HAP-1 (cell line): ENCODE results near the gene HMCN1.

Source experiments
- DNase-seq, 2 experiments: peaks; one replicate each; pipeline ENCODE4 v3.0.0-alpha.2; 2016 to 2020; ENCODE audit warnings: low spot score in 2 of 2
- H3K27me3 ChIP-seq: fragments of 250-450 bp; sonication (Bioruptor Pico); 2 replicates; pipeline ENCODE4 v1.5.1; 2020; ENCODE audit warnings: low read depth, mild to moderate bottlenecking, moderate library complexity
- H3K36me3 ChIP-seq: fragments of 250-450 bp; sonication (Bioruptor Pico); replicated peaks from 2 replicates; pipeline ENCODE4 v1.5.1; 2020; ENCODE audit warnings: mild to moderate bottlenecking
- H3K4me1 ChIP-seq: fragments of 250-450 bp; sonication (Bioruptor Pico); 2 replicates; pipeline ENCODE4 v1.5.1; 2020; ENCODE audit warnings: mild to moderate bottlenecking
- H3K4me3 ChIP-seq: fragments of 250-450 bp; sonication (Bioruptor Pico); 2 replicates; pipeline ENCODE4 v1.5.1; 2020; ENCODE audit warnings: mild to moderate bottlenecking, moderate library complexity
- H3K9me3 ChIP-seq: fragments of 250-450 bp; sonication (Bioruptor Pico); 2 replicates; pipeline ENCODE4 v1.5.1; 2020; ENCODE audit warnings: mild to moderate bottlenecking, moderate library complexity
- in situ Hi-C: fragments of 300-500 bp; cut with MboI; formaldehyde crosslinking; loops from 3 replicates; pipeline ENCODE4 v1.14.3; 2020; ENCODE audit warnings: low sequenced_read_pairs, inconsistent platforms, mixed read lengths

The HMCN1 gene

GRCh38 chr1:186234976-186235686 lies 500.9 kb downstream of the HMCN1 start:
- no peaks in the 10 kb centered on the region for H3K9me3 ChIP-seq
- H3K27me3 ChIP-seq = no peaks in the 10 kb centered on the region
- in situ Hi-C loops = no loop called here
- H3K4me1 ChIP-seq = no peaks in the 10 kb centered on the region
- DNase-seq = no peak
- no peaks in the 10 kb centered on the region for H3K36me3 ChIP-seq
- H3K4me3 ChIP-seq = no peak overlapping the region

DNA sequence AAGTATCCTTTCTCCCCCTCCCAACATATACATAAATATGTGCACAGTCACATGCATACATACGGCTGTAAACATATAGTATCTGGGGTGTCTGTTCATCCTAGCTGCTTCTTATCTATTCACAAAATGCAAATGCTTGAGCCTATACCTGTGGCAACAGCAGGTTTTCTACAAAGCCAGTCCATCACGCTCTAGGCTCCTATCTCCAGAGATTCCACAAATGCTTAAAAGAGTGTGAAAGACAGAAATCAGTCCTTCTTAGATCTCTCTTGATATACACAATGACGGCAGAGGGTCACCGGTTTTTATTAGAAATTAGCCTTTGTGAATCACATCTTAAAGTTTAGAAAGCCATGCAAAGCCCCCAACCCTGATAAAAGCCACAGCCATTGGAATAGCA lies 501.5 kb downstream of the HMCN1 start:
- in situ Hi-C loops = no loop called here
- H3K4me1 ChIP-seq = no peaks in the 10 kb centered on the region

DNA sequence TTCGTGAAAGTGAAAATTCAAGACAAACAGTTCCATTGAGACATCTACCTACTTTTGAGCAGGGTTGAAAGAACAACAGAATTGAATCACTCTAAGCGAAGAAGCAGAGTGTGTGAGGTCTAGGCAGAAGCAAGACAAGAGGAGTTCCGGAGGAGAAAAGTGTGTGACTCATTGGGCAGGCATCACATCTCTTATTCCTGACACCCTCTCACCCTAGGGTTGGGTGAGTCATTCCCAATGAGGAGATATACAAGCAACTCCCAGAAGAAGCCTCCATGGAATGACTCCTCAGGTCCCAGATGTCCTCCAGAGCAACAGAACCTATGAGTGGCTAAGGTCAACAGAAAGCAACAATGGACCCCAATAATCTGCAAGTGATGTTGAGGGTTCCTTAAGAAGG lies 502.7 kb downstream of the HMCN1 start:
- H3K36me3 ChIP-seq = no peaks in the 10 kb centered on the region
- H3K4me3 ChIP-seq = no peak overlapping the region
- H3K27me3 ChIP-seq = no peaks in the 10 kb centered on the region
- in situ Hi-C loops = no loop called here
- DNase-seq = no peak
- no peaks in the 10 kb centered on the region for H3K9me3 ChIP-seq
- no peaks in the 10 kb centered on the region for H3K4me1 ChIP-seq

More for the DNA sequence above, 501.5 kb downstream of the HMCN1 start:
- Histone ChIP-seq H3K4me3 (no peak overlapping the region), H3K36me3 (no peaks in the 10 kb centered on the region), H3K9me3 (no peaks in the 10 kb centered on the region), H3K27me3 (no peaks in the 10 kb centered on the region)
- DNase-seq = no peak

DNA sequence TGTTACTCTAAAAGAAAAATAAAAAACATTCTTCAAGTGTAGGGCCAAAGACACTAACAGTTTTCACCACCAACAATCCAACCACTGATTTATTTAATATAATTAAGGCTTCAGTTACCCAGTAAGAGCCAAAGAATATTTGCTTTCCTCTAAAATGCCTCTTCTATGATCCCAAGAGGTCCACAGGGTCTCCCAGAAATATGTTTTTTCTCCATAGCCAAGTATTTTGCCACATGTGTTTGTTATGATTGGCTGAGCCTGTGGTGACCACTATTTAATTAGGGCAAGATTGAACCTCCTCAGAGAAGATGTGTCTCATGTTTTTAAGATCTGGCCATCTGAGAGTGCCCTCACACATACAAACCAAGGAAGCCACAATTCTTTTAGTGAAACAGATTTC lies 505.0 kb downstream of the HMCN1 start:
- DNase-seq = no peak
- Histone ChIP-seq H3K36me3 (no peaks in the 10 kb centered on the region), H3K4me3 (no peak overlapping the region), H3K27me3 (no peaks in the 10 kb centered on the region), H3K9me3 (no peaks in the 10 kb centered on the region), H3K4me1 (no peaks in the 10 kb centered on the region)
- in situ Hi-C loops = no loop called here

- H3K27me3 ChIP-seq = no peaks in the 10 kb centered on the region
- no peak for DNase-seq
- H3K9me3 ChIP-seq = no peaks in the 10 kb centered on the region
- H3K4me1 ChIP-seq = no peaks in the 10 kb centered on the region
- in situ Hi-C loops = no loop called here
- H3K36me3 ChIP-seq = no peaks in the 10 kb centered on the region
- no peak overlapping the region for H3K4me3 ChIP-seq
These were observed 506.2 kb downstream of the HMCN1 start for GRCh38 chr1:186240436-186240835.
